Activated CD4-positive, alpha-beta T cell treated with anti-CD3 and anti-CD28 coated beads, Interleukin-2, Interleukin-4, amounts not matched to agents 100 ng/mL and 50 ng/mL, durations not matched to agents 16 hours and 8 hours (primary cell): ENCODE data around the gene PSORS1C2.

ENCODE experiments used
- DNase-seq: peaks from one replicate; pipeline ENCODE4 v3.0.0-alpha.2; 2020; ENCODE audit warnings: low spot score

Gene PSORS1C2

DNA sequence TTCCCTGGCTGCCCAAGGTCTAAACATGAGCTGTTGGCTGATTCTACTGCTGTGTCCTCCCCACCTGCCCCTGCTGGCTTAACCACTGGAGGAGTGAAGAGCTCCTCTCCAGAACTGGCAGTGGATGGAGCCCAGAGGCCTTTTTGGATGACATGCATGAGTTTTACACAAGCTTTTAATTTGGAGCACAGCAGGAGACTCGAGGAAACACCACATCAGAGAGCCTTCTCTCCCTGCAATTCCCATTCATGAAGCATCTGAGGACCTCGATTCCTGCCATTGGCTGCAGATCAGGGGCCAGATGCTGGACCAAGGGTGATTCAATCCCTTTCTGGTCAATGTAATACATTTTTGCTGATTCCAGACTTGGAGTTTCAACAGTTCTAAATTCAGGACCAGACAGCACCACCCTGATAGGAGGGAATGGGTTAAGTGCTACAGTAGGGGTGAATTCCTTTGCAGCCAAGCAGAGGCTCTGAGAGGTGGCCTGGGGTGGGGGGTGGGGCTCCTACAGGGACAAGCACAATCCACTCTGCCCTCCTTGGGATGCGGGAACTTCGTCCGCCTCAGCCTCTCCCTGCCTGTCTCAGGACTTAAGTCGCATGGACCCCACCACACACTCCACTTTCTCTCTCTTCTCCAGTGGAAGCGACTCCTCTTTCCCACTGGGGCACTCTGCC is 24.9 kb downstream of the PSORS1C2 start:
- DNase-seq = no peak

DNA sequence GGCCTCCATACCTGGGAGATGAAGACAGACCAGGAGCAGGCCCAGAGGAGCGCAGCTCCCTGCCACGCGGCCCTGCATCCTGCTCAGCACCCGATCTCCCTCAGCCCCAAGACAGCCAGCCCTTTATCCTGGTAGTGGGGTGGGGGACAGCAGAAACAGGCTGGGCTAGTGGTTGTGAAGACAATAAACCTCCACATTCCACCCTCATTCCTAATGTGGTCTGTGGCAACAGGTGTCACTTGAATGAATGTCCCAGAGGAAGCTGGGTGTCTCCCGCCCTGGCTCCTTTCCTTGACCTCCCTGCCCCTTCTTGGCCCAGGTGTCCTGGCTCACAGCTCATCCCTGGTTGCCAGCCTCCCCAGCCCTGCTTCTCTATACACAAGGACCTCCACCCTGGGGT is 26.4 kb downstream of the PSORS1C2 start, which contains the start of gene C6orf15:
Gene C6orf15 (minus strand): TSS at position 98 of the 400 bp plus-strand sequence. CDS start 20 bp downstream, at position 78.
- DNase-seq = no peak

DNA sequence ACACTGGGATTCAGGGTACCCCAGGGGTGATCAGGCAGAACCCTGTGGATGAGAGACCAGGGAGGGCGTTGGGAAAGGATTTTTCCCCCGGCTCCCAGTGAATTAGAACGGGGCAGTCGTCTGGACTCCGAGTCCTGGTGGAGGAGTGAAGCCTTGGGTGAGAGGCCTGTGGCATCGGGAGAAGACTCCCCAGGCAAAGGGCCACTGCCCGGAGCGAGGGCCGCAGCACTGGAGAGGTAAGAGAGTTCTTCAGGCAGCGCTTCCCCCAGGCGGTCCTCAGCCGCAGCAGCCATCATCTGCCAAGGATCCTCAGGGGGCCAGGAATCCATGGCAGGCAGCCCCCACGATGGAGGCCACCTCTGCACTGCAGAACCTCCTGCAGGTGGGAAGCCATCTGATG is 27.2 kb downstream of the PSORS1C2 start:
- DNase-seq = no peak

DNA sequence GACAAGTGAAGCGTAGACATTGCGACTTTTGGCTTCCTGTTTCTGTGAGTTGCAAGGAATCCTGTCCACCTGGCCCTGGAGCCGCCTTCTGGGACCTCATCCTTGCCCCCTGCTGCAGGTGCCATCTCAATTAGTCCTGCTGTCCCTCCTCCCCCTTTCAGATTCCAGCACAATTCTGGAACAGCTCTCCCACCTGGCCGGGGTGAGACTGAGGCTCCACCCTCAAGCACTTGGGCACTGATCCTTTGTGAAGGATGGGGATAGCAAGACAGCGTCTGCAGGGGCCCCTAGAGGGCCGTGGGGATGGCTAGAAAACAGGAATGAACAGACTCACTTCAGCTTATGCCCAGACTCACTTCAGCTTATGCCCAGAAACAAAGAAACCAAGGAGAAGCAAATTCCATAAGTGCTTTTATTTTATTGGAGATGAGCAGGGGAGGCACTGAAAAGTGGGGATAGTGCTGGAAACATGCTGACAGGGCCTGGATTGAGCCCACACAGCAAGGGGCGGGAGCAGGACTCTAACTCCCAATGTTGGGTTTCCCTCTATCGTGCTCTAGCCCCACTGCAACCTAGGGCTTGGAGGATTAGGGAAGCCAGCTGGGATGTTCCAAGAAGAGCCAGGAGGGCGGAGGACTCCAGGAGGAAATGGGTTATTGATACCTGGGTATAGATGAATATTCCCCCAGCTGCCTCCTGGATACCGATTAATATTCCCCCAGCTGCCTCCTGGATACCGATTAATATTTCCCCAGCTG is 27.9 kb downstream of the PSORS1C2 start:
- DNase-seq = no peak

DNA sequence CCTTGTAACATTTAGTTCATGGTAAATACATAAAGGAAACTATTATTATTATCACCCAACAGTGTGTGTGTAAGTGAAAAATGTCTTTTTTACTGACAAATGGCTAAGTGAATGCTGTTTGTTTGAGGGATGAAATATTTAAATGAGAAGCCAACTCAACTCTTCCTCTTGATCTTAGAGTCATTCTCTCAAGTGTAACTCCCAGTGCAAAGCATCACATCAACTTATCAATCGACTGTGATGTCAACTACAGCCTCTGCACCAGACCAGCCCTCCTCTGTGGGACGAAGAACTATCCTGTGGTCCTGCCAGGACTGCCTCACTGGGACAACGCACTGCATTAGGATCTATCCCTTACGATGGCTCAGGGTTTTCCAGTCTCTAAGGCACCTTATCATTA is 31.8 kb downstream of the PSORS1C2 start:
- no peak for DNase-seq

DNA sequence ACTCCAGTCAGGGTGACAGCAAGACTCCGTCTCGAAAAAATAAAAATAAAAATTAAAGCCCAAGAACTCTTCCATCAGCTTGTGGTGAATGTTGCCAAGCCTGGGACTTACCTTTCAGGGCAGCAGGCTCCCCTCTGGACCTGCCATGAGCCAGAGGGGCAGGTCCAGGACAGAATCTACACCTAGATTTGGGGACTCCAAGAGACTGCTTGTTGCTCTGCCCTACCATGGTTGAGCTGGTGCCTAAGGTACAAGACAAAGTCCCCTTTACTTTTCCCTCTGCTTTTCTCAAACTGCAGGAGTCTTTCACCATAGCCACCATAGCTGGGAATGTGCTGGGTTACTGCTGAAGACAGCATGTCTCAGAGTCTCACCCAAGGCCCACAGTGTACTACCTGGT is 35.7 kb downstream of the PSORS1C2 start:
- no peak for DNase-seq

DNA sequence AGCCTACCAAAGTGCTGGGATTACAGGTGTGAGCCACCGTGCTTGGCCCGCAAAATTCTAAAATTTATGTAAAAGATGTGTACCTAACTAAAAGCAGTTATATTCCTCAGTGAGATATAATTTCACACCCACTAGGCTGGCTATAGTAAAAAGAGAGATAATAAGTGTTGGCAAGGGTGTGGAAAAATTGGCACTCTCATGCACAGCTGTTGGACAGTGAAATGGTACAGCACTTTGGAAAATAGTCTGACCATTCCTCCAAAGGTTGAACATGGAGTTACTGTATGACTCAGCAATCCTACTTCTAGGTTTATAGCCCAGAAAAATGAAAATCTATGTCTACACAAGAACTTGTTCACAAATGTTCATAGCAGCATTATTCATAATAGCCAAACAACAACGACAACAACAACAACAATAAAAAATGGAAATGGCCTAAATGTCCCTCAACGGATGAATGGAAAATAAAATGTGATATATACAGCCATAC is 40.4 kb downstream of the PSORS1C2 start:
- DNase-seq = no peak

DNA sequence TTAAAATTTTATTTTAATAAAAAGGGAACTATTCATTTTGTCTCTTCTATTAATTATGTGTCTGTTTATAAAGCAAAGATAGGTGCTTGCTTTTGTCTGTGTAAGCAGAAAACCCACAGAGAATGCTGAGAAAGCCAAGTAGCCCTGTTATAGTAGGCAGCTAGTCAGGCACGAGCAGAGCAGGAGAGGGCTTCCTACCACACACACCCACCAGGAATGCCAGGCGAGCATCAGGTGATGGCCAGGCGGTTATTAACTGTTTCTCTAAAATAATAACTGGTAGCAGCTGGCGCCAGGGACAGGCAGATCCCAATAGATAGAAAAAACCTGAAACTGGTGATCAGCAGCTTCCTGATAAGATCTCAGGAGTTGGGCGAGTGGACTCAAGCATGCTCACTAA is 42.2 kb downstream of the PSORS1C2 start:
- no peak for DNase-seq

DNA sequence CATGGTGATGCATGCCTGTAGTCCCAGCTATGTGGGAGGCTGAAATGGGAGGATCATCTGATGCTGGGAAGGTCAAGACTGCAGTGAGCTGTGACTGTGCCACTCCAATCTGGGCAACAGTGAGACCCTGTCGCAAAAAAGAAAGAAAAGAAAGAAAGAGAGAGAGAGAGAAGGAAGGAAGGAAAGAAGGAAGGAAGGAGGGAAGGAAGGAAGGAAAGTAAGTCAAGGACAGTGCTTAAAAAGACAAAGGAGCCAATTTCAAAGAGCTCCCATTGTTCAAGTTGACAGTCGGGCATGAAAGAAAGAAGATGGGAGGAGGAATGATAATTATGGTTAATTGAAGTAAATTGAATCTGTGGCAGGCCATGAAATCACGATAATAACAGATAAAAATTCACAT is 42.7 kb downstream of the PSORS1C2 start:
- no peak for DNase-seq

DNA sequence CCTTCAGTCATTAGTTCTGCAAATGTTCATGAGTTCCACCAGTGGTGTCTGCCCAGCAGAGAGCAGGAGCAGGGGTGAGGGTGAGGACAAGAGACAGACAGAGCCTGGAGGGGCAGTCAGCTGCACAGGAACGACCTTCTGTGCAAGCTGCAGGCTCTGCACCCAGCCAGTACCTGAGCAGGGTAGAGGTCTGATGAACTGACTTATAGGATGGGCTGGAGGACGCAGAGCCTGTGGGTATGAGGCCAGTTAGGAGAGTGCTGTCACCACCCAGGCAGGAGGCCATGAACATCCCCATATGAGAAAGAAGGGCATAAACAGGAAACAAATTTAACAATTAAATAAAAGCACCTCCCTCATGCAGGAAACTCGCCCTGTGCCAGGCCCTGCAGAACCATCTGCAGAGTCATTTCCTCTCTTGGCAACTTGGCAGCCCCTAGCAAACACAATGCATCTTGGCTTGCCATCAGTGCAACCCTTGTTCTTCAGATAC is 44.4 kb downstream of the PSORS1C2 start:
- peak; percentile 19 for DNase-seq

DNA sequence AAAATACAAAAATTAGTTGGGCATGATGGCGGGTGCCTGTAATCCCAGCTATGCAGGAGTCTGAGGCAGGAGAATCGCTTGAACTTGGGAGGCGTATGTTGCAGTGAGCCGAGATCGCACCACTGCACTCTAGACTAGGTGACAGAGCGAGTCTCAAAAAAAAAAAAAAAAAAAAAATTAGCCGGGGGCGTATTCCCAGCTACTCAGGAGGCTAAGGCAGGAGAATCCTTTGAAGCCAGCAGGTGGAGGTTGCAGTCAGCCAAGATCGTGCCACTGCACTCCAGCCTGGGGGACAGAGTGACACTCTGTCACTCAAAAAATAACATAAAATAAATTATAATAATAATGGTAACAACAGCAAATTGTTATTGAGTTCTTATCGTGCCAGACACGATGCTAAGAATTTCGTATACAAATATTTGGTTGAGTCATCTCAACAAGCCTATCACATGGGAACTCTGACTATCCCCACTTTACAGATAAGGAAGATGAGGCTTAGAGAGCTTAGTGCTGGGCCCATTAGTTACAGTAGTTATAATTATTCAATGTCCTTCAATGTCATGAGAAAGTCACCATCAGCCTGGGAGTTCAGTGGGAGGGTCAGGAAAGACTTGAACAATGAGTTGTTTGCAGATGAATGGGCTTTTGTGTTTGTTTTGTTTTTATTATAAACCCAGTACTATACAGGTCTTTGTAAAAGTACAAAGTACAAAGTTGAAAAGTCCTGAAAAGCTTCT is 45.9 kb downstream of the PSORS1C2 start:
- DNase-seq = no peak

DNA sequence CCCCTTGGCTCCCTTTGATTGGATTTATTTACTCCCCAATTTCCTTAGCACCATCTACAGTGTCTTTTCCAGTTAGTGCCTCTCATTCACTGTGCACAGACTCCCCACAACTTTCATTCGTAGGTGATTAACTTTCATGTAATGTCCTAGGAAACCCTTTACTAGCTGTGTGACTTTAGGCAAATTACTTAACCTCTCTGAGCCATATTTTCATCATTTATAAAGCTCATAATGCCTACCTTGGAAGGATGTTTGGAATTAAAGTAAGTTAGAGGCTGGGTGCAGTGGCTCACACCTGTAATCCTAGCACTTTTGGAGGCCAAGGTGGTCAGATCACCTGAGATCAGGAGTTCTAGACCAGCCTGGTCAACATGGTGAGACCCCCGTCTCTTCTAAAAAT is 46.6 kb downstream of the PSORS1C2 start:
- no peak for DNase-seq

DNA sequence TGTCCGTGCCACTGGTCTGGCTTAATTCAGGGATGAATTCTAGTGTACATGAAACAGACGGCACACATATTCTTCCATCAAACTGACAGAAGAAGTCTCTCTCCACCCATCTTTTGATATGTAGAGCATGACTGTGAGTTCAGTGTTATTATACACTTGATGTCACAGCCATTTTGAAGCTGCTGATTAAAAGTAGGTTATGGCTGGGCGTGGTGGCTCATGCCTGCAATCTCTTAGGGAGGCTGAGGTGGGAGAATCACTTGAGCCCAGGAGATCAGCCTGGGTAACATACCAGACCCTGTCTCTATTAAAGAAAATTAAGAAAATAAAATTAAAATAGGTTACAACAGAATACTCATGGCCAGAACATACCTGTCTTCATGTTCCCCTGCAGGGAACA is 47.2 kb downstream of the PSORS1C2 start:
- DNase-seq = no peak

DNA sequence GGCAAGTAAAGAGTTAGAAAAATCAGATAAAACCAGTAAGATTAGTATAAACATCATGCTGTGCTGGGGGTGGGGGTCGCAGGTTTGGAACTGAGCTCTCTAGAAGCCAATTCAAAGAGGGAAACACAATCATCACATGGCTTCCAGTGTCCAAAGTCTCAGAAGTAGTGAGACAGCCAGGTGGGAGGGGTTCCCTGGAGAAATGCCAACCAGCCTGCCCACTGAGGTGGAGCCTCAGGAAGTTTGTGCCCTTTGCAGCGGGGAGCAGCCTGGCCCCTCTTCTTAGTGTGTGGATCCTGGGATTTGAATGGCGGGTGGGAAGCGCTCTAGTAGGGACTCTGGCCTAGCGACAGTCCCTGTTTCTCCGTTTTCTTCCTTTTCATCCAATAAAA is 47.9 kb downstream of the PSORS1C2 start:
- DNase-seq = no peak

DNA sequence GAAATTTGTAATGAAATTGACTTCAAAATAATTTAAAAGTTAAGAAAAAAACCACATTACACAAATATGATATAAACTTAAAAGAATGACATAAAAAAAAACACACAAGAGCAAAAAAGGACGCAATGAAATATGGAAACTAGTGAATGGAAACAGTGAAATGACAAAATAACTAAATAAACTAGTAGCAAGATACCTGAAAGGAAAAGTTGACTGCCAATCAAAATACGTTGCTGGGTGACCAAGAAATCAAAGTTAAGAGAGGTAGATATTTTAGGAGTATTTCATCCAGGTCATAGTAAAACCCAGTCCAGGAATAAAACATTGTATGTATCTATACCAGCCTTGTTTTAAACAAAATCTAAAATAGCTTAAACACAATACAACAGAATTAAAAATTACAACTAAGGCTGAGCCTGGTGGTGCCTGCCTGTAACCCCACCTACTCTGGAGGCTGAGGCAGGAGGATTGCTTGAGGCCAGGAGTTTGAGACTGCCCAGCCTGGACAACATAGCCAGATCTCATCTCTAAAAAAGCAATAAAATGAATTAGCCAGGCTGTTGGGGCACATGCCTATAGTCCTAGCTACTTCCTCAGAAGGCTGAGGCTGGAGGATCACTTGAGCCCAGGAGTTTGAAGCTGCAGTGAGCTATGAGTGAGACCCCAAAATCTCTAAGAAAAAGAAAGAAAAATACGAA is 48.4 kb downstream of the PSORS1C2 start:
- DNase-seq = no peak
